ENCODE data around the gene HABP2.

DNA sequence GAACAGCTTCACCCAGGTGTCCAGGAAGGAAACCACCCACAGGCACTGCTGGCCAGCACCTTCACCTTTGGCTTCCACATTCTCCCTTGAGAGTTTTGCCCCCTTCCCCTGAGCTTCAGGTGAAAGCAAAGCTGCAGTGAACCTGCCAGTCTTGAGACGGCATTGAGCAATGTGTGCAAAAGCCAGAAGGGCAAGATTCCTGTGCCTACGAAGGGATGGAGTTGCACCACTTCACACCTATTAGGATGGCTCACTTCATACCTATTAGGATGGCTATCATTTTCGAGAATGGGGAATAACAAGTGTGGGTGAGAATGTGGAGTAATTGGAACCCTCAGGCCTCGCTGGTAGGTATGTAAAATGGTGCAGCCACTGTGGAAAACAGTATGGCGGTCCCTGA lies 7.2 kb downstream of the HABP2 start:
- TF ChIP-seq, protein P1, sequence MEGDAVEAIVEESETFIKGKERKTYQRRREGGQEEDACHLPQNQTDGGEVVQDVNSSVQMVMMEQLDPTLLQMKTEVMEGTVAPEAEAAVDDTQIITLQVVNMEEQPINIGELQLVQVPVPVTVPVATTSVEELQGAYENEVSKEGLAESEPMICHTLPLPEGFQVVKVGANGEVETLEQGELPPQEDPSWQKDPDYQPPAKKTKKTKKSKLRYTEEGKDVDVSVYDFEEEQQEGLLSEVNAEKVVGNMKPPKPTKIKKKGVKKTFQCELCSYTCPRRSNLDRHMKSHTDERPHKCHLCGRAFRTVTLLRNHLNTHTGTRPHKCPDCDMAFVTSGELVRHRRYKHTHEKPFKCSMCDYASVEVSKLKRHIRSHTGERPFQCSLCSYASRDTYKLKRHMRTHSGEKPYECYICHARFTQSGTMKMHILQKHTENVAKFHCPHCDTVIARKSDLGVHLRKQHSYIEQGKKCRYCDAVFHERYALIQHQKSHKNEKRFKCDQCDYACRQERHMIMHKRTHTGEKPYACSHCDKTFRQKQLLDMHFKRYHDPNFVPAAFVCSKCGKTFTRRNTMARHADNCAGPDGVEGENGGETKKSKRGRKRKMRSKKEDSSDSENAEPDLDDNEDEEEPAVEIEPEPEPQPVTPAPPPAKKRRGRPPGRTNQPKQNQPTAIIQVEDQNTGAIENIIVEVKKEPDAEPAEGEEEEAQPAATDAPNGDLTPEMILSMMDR (IDR thresholded peaks at IDR 0.05; ENCODE audit: low read depth, low read length, missing input control) = no peak
- TF ChIP-seq TAF1 (conservative IDR thresholded peaks at IDR 0.05) (no peak), RAD21 (IDR thresholded peaks at IDR 0.05) (no peak), JUND (IDR thresholded peaks at IDR 0.05) (no peak), GABPA (IDR thresholded peaks at IDR 0.05 in 1 of 2, conservative IDR thresholded peaks at IDR 0.05 in 1 of 2) (no peak), NR2F2 (IDR thresholded peaks at IDR 0.05) (no peak), HNF4A (conservative IDR thresholded peaks at IDR 0.05) (no peak), SP1 (IDR thresholded peaks at IDR 0.05) (no peak), YY1 (IDR thresholded peaks at IDR 0.05) (no peak), EGR1 (IDR thresholded peaks at IDR 0.05; ENCODE audit: low read depth in 2 of 2) (no peak), RXRA (IDR thresholded peaks at IDR 0.05) (no peak)
- TF ChIP-seq, protein P2, sequence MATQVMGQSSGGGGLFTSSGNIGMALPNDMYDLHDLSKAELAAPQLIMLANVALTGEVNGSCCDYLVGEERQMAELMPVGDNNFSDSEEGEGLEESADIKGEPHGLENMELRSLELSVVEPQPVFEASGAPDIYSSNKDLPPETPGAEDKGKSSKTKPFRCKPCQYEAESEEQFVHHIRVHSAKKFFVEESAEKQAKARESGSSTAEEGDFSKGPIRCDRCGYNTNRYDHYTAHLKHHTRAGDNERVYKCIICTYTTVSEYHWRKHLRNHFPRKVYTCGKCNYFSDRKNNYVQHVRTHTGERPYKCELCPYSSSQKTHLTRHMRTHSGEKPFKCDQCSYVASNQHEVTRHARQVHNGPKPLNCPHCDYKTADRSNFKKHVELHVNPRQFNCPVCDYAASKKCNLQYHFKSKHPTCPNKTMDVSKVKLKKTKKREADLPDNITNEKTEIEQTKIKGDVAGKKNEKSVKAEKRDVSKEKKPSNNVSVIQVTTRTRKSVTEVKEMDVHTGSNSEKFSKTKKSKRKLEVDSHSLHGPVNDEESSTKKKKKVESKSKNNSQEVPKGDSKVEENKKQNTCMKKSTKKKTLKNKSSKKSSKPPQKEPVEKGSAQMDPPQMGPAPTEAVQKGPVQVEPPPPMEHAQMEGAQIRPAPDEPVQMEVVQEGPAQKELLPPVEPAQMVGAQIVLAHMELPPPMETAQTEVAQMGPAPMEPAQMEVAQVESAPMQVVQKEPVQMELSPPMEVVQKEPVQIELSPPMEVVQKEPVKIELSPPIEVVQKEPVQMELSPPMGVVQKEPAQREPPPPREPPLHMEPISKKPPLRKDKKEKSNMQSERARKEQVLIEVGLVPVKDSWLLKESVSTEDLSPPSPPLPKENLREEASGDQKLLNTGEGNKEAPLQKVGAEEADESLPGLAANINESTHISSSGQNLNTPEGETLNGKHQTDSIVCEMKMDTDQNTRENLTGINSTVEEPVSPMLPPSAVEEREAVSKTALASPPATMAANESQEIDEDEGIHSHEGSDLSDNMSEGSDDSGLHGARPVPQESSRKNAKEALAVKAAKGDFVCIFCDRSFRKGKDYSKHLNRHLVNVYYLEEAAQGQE (IDR thresholded peaks at IDR 0.05) = no peak
- TF ChIP-seq, protein P3, sequence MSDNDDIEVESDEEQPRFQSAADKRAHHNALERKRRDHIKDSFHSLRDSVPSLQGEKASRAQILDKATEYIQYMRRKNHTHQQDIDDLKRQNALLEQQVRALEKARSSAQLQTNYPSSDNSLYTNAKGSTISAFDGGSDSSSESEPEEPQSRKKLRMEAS (IDR thresholded peaks at IDR 0.05) = no peak
- TF ChIP-seq, protein P4, sequence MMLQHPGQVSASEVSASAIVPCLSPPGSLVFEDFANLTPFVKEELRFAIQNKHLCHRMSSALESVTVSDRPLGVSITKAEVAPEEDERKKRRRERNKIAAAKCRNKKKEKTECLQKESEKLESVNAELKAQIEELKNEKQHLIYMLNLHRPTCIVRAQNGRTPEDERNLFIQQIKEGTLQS (IDR thresholded peaks at IDR 0.05) = no peak
